Measurements from ENCODE around the gene OSBPL5.

Gene OSBPL5

GRCh38 chr11:3148255-3148989, 16.7 kb downstream of the OSBPL5 start:
- DNase-seq = no peak

GRCh38 chr11:3147626-3148025, 17.5 kb downstream of the OSBPL5 start:
- no peak for DNase-seq

GRCh38 chr11:3147257-3147619, 17.9 kb downstream of the OSBPL5 start:
- DNase-seq = no peak

- DNase-seq = no peak
Observed at GRCh38 chr11:3146612-3147256, 18.4 kb downstream of the OSBPL5 start.

GRCh38 chr11:3145206-3145520, 19.9 kb downstream of the OSBPL5 start:
- DNase-seq = no peak

GRCh38 chr11:3144296-3145205, 20.6 kb downstream of the OSBPL5 start:
- no peak for DNase-seq

- DNase-seq = no peak
Observed at GRCh38 chr11:3143136-3143880, 21.8 kb downstream of the OSBPL5 start.

- no peak for DNase-seq
Observed at GRCh38 chr11:3140291-3140603, 24.9 kb downstream of the OSBPL5 start.

- no peak for DNase-seq
Observed at GRCh38 chr11:3139481-3140290, 25.4 kb downstream of the OSBPL5 start.

- DNase-seq = no peak
Observed at GRCh38 chr11:3139086-3139440, 26.0 kb downstream of the OSBPL5 start.

- DNase-seq = no peak
Observed at GRCh38 chr11:3138178-3139085, 26.7 kb downstream of the OSBPL5 start.

- DNase-seq = no peak
Observed at GRCh38 chr11:3137486-3138177, 27.5 kb downstream of the OSBPL5 start.

- no peak for DNase-seq
Observed at GRCh38 chr11:3136546-3137455, 28.3 kb downstream of the OSBPL5 start.

- no peak for DNase-seq
Observed at GRCh38 chr11:3135481-3136440, 29.3 kb downstream of the OSBPL5 start.

GRCh38 chr11:3134651-3135480, 30.2 kb downstream of the OSBPL5 start:
- DNase-seq = no peak

GRCh38 chr11:3134218-3134621, 30.9 kb downstream of the OSBPL5 start:
- no peak for DNase-seq
